HG03095 (cell line): ENCODE data around the gene SLC10A3.
"Not testable (repeated sequence)": the region's sequence is repeated elsewhere in the genome, so short reads cannot be mapped to it uniquely, and the experiment has no call there.

Experiments used
- ATAC-seq: cut with Tn5 transposase; IDR thresholded peaks from one replicate; pipeline ENCODE4 v1.9.1; 2021; ENCODE audit warnings: moderate library complexity; ENCODE audit not compliant: unreplicated experiment

Gene SLC10A3

GRCh38 chrX:154511761-154512160 is 21.3 kb upstream of the SLC10A3 start:
- no peak for ATAC-seq

- ATAC-seq = no peak
Measured at GRCh38 chrX:154509455-154509854, 19.0 kb upstream of the SLC10A3 start.

- ATAC-seq = no peak
Measured at GRCh38 chrX:154508384-154508745, 17.9 kb upstream of the SLC10A3 start.

- no peak for ATAC-seq
Measured at GRCh38 chrX:154507673-154508383, 17.4 kb upstream of the SLC10A3 start.

GRCh38 chrX:154506483-154507332 is 16.3 kb upstream of the SLC10A3 start:
- ATAC-seq = no peak

GRCh38 chrX:154505734-154506133 is 15.3 kb upstream of the SLC10A3 start:
- ATAC-seq = no peak

GRCh38 chrX:154502989-154503388 is 12.6 kb upstream of the SLC10A3 start:
- no peak for ATAC-seq

GRCh38 chrX:154502098-154502497 is 11.7 kb upstream of the SLC10A3 start:
- ATAC-seq = no peak

- not testable (repeated sequence) for ATAC-seq
Measured at GRCh38 chrX:154501423-154501822, 11.0 kb upstream of the SLC10A3 start.

GRCh38 chrX:154496591-154497137 is 6.2 kb upstream of the SLC10A3 start:
- ATAC-seq = not testable (repeated sequence)

- no peak for ATAC-seq
Measured at GRCh38 chrX:154495472-154495922, 5.1 kb upstream of the SLC10A3 start.

GRCh38 chrX:154494715-154495114 is 4.3 kb upstream of the SLC10A3 start:
- ATAC-seq = no peak

GRCh38 chrX:154490021-154490413 is 412 bp downstream of the SLC10A3 start:
- ATAC-seq = peak; percentile 6

GRCh38 chrX:154489182-154489581 is 1.2 kb downstream of the SLC10A3 start:
- ATAC-seq = no peak

- ATAC-seq = no peak
Measured at GRCh38 chrX:154488336-154489075, 1.9 kb downstream of the SLC10A3 start.

- no peak for ATAC-seq
Measured at GRCh38 chrX:154487518-154488290, 2.7 kb downstream of the SLC10A3 start.

- ATAC-seq = no peak
Measured at GRCh38 chrX:154486396-154487207, 3.8 kb downstream of the SLC10A3 start, which contains the start of gene UBL4A. Gene UBL4A, minus strand, starts transcription at chrX:154486615. Its CDS starts 31 bp downstream, at chrX:154486584.

- no peak for ATAC-seq
Measured at GRCh38 chrX:154486052-154486395, 4.4 kb downstream of the SLC10A3 start.
